Heart left ventricle (tissue), 13 donors: ENCODE data around the gene CAMK2D.

Experiments
- POLR2A ChIP-seq, 2 donors: fragments of 450-650 bp; IDR thresholded peaks; one replicate each; pipeline ENCODE4 v1.6.1; 2017; ENCODE audit warnings: antibody characterized with exemption in 2 of 2, mild to moderate bottlenecking in 2 of 2, moderate library complexity in 2 of 2
- TF ChIP-seq, protein P1 (sequence below), 12 donors: fragments of 200-600 bp; sonication (generic) in 4 of 12; IDR thresholded peaks; one replicate each; pipeline versions ENCODE4 v1.5.0 to v1.8.0; 2018 to 2022; ENCODE audit warnings: antibody characterized with exemption in 12 of 12, mild to moderate bottlenecking in 5 of 12
- donor health status: ischemic (EF 13 %, LVEDD 7.1; RV severe dilation, severe dysfunction).
- donor health status: DM: no; HTN: yes; CAD: no.
- donor health status: DM: no; HTN: no; CAD: no.
- donor health status: ischemic (EF 25% LVEDD 6.9; RV normal size, moderate dysfunction).
- donor health status: ischemic (EF 25% LVEDD 5.7; RV mildly dilated, moderate dysfunction).
- donor health status: ischemic (EF 35%, LVEDD 5.7; RV mildly dilated, moderate dysfunction).
- donor health status: nonischemic (EF 11% LVEDD 7.7; RV severe dilation, severe dysfunction).
- donor health status: DM: yes; HTN: yes; CAD: no.
- donor health status: PGD.
- donor health status: ischemic (EF 29% LVEDD 5.4; RV normal size, mild dysfunction).
- donor health status: nonischemic (EF 23%, LVEDD 6.1; RV moderate dilation, normal function).

DNA sequence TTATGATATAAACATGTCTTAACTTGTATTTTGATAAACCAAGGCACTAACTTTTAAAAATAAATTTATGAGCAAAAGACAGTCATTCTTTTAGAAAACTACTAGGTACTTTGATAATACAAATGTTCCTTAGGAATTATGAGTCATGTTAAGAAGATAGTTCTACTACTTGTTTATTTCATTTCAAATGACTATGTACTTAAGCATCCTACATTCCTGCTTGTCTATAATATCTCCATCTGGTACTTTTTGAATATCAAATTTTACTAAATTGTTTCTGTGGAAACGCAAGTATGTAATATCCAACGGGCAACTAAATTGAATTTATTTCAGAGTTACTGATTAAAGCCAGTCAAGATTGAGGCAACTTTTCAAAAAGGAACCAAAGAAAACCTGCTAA lies 61.8 kb downstream of the CAMK2D start:
- TF ChIP-seq, protein P1, sequence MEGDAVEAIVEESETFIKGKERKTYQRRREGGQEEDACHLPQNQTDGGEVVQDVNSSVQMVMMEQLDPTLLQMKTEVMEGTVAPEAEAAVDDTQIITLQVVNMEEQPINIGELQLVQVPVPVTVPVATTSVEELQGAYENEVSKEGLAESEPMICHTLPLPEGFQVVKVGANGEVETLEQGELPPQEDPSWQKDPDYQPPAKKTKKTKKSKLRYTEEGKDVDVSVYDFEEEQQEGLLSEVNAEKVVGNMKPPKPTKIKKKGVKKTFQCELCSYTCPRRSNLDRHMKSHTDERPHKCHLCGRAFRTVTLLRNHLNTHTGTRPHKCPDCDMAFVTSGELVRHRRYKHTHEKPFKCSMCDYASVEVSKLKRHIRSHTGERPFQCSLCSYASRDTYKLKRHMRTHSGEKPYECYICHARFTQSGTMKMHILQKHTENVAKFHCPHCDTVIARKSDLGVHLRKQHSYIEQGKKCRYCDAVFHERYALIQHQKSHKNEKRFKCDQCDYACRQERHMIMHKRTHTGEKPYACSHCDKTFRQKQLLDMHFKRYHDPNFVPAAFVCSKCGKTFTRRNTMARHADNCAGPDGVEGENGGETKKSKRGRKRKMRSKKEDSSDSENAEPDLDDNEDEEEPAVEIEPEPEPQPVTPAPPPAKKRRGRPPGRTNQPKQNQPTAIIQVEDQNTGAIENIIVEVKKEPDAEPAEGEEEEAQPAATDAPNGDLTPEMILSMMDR (IDR thresholded peaks at IDR 0.05) = no peak
- no peak for TF ChIP-seq POLR2A (IDR thresholded peaks at IDR 0.05)
